Stimulated activated CD4-positive, alpha-beta T cell treated with anti-CD3 and anti-CD28 coated beads, Interleukin-12 subunit alpha, Interleukin-12 subunit beta, amount 100 ng/mL, for 4 hours (primary cell): ENCODE data around the gene SVEP1.
"Not testable (repeated sequence)": the region's sequence is repeated elsewhere in the genome, so short reads cannot be mapped to it uniquely, and the experiment has no call there.

Experiments
- DNase-seq: peaks from one replicate; pipeline ENCODE4 v3.0.0-alpha.2; 2020

The SVEP1 gene

DNA sequence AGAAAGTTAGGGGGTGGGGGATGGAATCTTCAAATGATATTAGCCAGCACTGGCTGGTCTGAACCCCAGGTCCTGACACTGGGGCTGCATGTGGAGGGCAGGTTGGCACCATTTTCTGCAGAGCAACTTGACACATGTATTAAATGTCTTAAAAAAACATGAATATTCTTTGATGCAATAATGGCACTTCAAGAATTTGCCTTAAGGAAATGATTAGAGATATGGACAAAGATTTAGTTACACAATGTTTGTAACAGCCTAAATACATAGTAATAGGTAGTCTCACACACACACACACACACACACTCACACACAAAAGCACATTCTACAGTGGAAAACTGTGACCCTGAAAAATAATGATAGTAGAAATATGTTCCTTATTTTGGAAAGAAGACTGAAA is 3.6 kb downstream of the SVEP1 start:
- no peak for DNase-seq

DNA sequence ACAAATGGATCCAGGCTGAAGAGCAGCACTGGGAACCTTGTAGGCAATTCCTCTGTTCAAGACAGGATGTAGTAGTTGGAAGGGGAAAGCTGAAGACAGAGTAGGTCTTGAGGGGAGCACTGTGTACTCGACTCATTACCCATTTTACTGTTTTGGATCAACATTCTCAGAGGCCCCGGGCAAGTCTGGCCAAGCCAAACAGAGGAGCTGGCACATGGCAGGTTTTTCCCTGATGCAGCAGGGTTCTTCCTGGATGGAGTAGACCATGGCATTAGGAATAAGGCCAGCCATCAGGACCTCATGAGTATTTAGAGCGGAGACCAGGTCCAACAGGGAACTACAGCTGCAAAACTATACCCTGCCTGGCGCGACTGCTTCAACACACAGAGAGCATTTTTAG is 4.4 kb downstream of the SVEP1 start:
- DNase-seq: no peak

DNA sequence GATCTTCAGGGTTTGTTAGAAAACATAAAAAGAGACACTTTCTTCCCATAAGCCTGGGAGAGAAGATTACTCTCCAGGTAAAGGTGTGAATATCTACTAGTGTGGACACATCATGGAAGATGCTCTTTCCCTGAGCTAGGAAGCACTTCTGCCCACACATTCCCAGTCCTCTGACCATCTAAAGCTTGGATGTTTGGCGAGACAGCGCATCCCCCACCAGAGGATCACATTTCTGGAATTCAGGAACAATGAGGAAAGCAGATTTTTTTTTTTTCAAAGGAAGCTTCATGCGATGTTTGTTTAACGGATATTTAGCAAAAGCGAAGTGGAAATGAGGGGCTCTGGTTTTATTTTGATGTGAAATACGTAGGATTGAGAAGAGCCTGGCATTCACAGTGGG is 6.2 kb downstream of the SVEP1 start:
- DNase-seq: no peak

DNA sequence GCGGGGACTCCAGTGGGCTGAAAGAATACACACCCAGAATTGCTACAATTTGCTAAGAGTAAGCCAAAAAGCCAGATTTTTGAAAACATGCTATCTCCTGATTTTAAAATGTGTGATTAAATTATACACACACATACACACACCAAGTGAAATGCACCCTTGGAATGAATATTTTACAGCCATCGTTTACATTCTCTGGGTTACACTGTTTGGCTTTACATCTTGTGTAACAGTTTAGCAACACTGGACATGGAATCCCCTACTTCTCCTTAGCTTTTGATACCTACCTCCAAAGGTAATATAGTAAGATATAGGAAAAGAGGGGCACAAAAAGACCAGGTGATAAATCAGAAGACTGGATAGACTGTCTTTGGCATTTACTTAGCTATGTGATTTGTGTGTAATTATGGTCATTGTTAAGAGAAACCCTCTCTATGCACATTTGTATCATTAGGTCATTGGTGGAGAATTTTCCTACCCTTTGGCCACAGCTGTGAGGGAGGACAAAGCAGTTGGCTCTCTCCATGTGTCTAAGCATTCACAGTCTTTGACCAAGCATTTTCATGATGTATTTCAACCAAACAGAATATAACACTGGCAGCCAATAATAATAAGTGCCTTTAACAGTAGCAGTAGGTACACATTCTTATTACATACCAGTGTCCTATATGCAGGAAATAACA is 7.6 kb downstream of the SVEP1 start:
- no peak for DNase-seq

DNA sequence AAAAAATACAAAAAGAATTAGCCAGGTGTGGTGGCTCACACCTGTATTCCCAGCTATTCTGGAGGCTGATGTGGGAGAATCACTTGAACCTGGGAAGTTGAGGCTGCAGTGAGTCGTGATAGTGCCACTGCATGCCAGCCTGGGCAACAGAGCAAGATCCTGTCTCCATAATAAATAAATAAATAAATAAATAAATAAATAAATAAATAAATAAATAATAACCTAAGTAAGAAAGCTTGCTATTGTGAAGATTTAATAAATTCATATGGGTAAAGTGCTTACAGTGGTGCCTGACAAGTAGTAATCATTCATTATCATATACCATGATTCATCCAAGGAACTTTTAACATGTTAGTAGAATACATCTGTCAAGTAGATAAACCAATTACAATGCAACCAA is 13.4 kb downstream of the SVEP1 start:
- DNase-seq: no peak

DNA sequence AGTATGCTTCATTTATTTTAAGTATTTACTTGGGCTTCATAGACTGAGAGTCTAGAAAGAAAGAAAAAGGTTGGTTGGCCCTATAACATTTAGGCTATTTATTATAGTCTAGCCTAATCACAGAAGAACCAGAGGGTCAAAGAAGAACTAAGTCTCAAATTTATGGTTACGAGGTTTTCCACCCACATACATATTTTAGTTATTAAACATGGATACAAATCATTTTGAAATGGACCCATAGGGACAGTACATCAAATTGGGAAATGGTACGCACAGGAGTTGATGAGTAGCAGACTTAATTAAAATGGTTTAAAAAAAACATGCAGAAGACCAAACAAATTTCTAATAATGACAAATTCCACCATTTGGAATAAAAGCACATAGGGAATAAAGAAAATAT is 17.7 kb downstream of the SVEP1 start:
- DNase-seq: no peak

DNA sequence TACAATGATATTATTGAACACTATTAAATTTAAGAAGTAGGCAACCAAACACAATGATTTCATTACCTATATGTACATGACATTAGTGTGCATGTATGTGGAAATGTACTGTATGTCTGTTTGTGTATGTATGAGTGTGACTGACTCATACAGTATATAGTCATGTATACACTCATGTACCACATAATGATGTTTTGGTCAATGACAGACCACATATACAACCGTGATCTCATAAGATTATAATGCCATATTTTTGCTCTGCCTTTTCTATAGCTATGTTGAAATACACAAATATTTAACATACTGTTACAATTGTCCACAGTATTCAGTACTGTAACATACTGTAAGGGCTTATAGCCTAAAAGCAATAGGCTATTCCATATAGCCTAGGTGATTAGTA is 19.7 kb downstream of the SVEP1 start:
- DNase-seq: no peak

DNA sequence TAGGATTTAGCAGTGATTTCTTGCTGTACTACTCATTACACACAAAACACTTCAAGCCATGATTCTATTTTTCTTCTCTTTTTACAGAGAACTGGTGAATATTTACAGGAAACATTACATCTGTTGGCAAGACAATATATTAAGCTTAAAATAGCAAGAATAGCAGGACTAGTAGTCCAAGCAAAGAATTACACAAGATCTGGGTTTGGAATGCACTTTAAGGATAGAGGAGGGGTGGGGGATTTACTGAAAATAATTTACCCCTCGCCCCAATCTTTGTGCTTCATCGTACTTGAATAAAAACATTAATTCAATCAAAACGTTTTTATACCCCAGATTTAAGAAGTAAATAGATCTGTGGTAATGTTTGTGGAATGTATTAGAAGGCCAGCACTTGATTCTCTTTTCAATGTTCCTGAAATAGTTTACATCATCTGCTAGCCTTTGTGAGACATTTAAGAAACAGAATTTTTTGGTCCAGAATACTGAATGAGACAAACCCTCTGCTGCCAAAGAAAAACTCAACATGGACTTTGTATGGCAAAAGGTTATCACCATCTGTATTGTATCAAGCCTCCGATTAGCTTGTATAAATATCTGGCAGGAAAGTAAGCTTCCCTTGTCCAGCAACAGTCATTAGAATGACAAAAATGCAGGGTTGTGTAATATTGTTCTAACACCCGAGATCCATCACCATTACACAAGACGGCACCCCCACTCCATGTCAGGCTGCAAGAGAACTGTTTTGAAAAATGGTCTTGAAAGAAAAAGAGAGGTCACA is 23.8 kb downstream of the SVEP1 start:
- no peak for DNase-seq

DNA sequence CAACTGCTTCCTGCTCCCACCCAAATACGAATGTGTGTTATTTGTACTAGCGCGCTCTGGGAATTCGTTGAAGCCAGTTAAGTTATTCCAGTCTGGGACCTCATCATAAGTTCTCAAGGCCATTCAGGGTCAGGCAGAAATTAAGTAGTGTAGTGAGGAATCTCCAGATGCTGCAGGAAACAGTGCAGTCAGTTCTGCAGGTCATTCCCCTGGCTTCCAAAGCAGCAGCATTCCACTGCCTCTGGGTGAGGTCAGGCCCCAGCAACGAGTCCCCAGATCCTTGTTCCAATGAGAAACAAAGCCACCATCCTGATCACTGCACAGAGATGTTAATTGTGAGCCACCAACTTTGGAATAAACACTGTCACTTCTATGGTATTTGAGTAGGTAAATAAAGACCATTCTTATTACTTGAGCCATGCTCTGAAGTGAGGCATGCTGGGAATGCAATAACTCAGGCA is 33.1 kb downstream of the SVEP1 start:
- DNase-seq: no peak

DNA sequence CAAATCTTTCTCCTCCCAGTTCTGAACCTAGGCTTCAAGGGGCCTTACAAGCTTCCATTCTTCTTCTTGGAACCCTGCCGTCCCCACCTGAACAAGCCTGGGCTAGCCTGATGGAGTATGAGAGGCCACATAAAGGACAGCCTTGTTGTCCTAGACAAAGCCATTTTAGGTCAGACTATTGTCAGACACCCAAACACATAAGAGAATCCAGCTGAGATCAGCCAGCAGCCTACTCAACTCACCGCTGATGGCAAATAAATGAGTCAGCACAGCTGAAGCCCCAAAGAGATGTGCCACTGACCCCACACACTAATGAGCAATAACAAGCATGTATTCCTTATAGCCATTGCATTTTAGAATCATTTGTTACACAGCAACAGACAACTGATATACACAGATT is 33.8 kb downstream of the SVEP1 start:
- DNase-seq: no peak

DNA sequence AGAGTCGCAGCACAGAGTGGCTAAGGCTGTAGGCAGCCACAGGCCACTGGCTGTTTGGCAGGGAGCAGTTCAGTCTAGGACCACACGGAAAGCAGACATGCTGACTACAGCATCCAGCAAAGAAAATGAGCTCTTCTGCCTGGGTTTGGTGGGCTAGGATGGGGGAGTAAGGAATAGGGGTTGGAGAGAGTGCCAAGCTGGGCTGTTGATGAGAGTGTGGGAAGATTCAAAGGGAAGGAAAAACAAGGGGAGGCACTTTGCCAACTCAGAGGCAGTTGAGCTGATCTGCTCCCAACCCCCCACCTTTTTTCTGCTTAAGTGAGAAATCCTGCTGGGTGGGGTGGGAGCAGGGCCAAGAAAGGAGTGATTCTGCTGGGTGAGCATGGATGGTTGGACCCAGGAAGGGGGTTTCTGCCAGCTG is 35.9 kb downstream of the SVEP1 start:
- DNase-seq: no peak

DNA sequence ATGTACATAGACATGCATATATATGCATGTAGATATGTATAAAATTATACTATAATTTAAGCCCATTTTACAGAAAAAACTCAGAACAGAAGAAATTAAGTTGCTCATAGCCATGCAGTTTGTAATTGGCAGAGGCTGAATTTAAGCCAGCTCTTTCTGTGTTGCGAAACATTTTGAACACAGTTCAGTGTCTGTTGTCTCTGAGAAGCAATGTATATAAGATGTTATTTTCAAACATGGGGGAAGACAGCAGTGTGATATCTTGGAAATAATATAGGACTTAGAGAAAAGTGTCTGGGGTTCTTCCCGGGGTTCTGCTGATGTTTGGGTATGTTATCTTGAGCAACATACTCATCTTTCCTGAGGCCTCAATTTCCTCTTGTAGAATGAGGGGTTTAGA is 37.6 kb downstream of the SVEP1 start:
- DNase-seq: no peak

DNA sequence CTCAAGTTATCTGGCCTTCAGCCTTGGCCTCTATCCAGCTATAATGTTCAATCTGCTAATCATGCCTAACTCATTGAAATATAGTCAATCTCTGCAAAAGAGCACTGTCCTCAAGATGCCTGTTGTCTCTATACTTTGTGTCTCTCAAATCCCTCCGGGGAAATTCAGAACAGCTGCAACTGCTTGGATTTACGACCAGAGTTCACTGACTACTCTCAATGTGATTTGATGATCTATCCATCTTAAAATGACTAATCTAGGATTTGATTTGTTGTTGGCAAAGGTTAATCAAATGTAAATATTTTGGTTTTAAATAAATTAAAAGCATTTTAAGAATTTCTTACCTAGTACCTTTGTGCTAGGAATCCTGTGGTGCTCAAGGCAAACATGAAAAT is 40.9 kb downstream of the SVEP1 start:
- no peak for DNase-seq

DNA sequence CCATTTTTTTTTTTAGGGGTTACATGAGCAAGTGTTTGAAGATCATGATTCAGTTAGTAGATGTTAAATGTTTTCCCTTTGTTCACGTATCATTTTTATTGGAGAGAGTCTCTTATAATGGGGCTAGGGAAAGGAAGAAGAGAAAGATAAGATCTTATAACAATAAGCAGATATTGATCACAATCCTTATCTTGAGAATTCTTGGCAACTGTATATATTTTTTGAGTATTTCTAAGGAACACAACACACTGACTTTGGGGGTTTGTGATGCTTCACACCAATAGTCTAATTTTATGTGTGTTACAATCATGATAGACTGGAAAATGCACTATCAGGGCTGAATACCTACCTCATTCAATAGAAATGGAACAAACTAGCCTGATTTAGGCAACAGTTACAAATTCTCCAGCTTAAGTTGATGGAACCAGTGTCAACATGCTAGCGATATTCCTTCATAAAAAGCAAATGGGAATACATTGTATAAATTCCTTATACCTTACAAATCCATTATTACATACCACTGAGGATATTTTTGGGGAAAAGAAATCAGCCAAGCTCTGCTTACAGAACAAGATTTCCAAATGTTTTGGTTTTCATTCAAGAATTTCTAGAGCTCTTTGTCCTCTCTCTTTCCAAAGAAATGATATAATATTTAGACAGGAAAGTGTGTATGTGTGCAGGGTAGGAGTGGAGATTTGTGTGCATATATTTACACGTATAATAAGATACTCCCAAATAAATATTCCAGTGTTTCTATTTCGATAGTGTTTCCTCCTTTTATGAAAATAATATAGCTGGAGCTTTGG is 41.5 kb downstream of the SVEP1 start:
- no peak for DNase-seq

DNA sequence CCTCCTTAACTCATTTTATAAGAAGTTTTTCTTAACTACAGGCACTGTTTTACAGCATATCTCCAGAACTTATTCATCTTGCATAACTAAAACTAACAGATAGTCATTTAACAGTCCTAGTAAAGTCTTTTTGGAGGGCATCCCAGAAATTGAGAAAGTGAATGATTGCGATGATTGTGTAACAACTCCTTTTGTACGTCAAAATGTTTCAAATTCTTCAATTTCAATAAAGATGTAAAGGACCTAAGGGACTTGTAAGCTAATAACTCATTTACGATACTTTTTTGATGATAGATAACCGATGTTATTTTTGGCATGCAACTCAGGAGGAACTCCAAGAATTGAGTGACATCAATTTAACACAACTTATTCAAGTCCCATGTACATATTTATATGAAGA is 42.7 kb downstream of the SVEP1 start:
- DNase-seq: no peak

DNA sequence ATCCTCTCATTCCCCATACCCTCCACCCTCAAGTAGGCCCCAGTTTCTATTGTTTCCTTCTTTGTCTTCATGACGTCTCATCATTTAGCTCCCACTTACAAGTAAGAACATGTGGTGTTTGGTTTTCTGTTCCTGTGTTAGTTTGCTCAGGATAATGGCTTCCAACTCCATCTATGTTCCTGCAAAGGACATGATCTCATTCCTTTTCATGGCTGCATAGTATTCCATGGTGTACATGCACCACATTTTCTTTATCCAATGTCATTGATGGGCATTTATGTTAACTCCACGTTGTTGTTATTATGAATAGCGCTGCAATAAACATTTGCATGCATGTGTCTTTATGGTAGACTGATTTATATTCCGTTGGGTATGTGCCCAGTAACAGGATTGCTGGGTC is 45.4 kb downstream of the SVEP1 start:
- DNase-seq: not testable (repeated sequence)

DNA sequence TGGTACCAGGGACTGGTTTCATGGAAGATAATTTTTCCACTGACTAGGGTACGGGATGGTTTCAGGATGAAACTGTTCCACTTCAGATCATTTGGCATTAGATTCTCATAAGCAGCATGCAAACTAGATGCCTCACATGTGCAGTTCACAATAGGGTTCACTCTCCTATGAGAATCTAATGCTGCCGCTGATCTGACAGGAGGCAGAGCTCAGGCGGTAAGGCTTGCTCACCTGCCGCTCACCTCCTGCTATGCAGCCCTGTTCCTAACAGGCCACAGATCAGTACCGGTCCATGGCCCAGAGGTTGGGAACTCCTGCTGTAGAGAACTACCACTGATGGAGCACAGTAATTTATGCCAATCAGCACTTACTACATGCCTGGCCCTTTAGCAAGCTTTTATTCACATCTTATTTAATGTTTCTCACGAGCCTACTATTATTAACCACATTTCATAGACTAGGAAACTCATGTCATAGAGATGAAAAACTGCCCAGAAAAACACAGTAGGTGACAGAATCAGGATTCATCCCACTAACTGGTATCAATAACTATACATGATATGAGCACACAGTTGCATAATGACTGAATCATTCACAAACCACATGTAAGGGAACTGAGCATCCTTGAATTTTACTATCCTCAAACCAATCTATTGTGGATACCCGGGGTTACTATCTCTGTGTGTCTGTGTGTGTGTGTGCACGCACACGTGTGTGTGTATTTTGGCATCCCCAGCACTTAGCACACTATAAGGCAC is 46.5 kb downstream of the SVEP1 start:
- DNase-seq: no peak

DNA sequence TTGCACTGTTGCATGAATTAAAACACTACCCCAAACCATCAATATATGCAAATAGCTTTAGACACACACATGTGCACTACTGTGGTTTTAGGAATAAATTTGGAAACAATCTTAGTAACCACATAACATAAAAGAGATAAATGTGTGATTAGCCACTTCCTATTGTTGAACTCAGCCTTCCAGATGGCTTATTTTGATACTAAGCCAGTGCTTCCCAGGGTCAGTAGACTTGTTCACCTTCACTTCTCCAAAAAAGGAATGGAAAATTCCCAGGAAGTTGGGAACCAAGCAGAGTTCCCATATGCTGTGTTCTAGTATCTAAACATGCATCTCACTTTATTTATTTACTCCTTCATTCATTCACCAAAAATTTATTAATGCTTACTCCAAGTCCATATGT is 47.8 kb downstream of the SVEP1 start:
- DNase-seq: no peak

DNA sequence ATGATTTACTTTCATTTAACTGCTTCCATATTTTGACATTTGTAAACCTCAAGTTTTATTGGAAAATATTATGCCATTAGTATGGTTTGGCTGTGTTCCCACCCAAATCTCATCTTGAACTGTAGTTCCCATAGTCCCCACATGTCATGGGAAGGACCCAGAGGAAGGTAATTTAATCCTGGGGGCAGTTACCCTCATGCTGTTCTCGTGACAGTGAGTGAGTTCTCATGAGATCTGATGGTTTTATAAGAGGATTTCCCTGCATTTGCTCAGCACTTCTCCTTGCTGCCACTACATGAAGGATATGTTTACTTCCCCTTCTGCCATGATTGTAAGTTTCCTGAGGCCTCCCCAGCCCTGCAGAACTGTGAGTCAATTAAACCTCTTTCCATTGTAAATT is 48.3 kb downstream of the SVEP1 start:
- DNase-seq: not testable (repeated sequence)

DNA sequence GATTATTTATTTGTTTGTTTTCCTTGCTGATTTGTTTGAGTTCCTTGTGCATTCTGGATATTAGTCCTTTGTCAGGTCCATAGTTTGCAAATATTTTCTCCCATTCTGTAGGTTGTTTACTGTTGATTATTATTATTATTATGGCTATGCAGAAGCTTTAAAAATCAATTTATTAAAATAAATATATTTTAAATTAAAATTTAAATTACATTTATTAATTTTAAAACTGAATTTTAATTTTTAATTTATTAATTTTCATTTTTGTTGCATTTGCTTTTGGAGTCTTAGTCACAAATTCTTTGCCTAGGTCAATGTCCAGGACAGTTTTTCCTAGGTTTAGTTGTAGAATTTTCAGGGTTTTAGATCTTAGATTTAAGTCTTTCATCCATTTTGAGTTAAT is 50.9 kb downstream of the SVEP1 start:
- DNase-seq: no peak

DNA sequence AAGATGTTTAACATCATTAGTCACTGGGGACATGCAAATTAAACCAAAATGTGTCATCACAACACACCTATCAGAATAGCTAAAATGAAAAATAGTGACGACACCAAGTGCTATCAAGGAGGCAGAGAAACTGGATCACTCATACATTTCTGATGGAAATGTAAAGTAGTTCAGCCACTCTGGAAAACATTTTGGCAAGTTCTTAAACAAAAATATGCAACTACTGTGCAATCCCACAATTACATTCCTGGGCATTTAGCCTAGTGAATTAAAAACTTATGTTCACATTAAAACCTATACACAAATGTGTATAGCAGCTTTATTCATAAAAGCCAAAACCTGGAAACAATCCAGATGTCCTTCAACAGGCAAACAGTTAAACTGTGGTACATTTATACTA is 53.1 kb downstream of the SVEP1 start:
- no peak for DNase-seq

DNA sequence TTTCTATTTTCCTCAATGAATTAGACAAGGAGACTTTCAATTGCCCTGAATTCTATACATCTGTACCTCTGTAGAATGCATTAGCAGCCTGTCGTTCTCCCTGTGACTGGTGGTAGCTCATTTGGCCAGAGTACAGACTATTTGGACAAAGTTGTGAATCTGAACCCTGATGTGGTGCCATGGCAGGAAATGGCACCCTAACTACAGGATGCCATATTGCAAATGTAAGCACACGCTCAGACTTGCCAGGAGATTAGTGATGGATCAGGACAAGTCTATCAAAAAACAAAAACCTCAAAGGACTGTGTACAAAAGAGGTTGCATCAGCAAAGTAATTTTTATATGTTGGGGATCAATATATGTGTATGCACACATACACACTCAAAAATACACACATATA is 58.3 kb downstream of the SVEP1 start:
- DNase-seq: no peak

DNA sequence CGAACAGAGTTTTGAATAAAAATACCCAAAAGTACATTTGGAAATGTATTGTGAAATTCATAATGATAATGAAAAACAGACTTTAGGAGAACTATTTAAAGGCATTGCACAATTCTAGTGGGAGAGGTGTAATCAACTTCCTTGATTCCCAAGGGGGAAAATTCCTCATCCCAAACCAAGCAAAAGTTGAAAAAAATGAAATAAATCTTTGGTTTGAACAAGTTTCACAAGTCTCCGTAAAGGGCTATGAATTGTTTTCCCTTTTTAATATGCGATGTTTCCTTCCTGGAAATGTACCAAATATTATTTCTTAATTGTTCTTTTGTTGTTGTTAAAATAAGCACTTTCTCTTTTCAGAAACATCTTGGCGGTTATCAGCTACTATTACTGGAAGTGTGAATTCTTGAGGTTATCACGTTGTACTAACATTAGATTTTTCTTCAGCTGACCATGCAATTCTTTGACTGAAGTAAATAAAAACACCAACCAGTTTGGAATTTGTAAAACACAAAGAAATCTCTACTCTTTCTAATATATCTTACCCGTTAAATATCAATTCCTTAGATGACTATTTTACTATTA is 59.3 kb downstream of the SVEP1 start:
- DNase-seq: no peak
